HEK293T (cell line): ENCODE measurements around the gene EXD3.

Source experiments
- CTCF ChIA-PET: fragments of 350-600 bp; formaldehyde crosslinking; extraction: SDS; loops from one replicate; lab custom pipeline; 2021; ENCODE audit warnings: antibody characterized with exemption, inconsistent platforms; lab: Yijun Ruan, JAX
- POLR2A ChIA-PET: fragments of 350-600 bp; formaldehyde crosslinking; extraction: SDS; loops from one replicate; lab custom pipeline; 2020; ENCODE audit warnings: antibody characterized with exemption, inconsistent platforms; lab: Yijun Ruan, JAX
- DNase-seq: peaks from one replicate; pipeline ENCODE4 v3.0.0; 2012; ENCODE audit warnings: mixed read lengths; ENCODE audit errors: extremely low spot score
- ARNT ChIP-seq: fragments of 450-650 bp; IDR thresholded peaks from 2 replicates; pipeline ENCODE4 v1.6.1; 2017; ENCODE audit warnings: mild to moderate bottlenecking
- BHLHE40 ChIP-seq: fragments of 450-650 bp; IDR thresholded peaks from 2 replicates; pipeline ENCODE4 v1.6.1; 2016; ENCODE audit warnings: mild to moderate bottlenecking, moderate library complexity, borderline replicate concordance
- CTBP1 ChIP-seq: fragments of 450-650 bp; IDR thresholded peaks from 2 replicates; pipeline ENCODE4 v1.6.1; 2016; ENCODE audit warnings: borderline replicate concordance
- ELF4 ChIP-seq: fragments of 450-650 bp; IDR thresholded peaks from 2 replicates; pipeline ENCODE4 v1.6.1; 2017; ENCODE audit warnings: antibody characterized with exemption
- FOXA1 ChIP-seq: fragments of 450-650 bp; IDR thresholded peaks from 2 replicates; pipeline ENCODE4 v1.6.1; 2016; ENCODE audit warnings: mild to moderate bottlenecking
- FOXK2 ChIP-seq: fragments of 450-650 bp; IDR thresholded peaks from 2 replicates; pipeline ENCODE4 v1.6.1; 2016; ENCODE audit warnings: mild to moderate bottlenecking
- FOXM1 ChIP-seq: fragments of 450-650 bp; IDR thresholded peaks from 2 replicates; pipeline ENCODE4 v1.6.1; 2017; ENCODE audit warnings: mild to moderate bottlenecking, borderline replicate concordance
- HDGF ChIP-seq: fragments of 450-650 bp; IDR thresholded peaks from 2 replicates; pipeline ENCODE4 v1.6.1; 2017; ENCODE audit warnings: antibody characterized with exemption, borderline replicate concordance
- L3MBTL2 ChIP-seq: fragments of 450-650 bp; conservative IDR thresholded peaks from 2 replicates; pipeline ENCODE4 v1.6.1; 2016; ENCODE audit warnings: mild to moderate bottlenecking
- LEF1 ChIP-seq: fragments of 450-650 bp; IDR thresholded peaks from 2 replicates; pipeline ENCODE4 v1.6.1; 2017; ENCODE audit warnings: mild to moderate bottlenecking, borderline replicate concordance
- NFRKB ChIP-seq: fragments of 450-650 bp; IDR thresholded peaks from 2 replicates; pipeline ENCODE4 v1.6.1; 2016; ENCODE audit warnings: mild to moderate bottlenecking, moderate library complexity
- PKNOX1 ChIP-seq: fragments of 450-650 bp; IDR thresholded peaks from 2 replicates; pipeline ENCODE4 v1.6.1; 2016
- SP1 ChIP-seq: fragments of 450-650 bp; IDR thresholded peaks from 2 replicates; pipeline ENCODE4 v1.6.1; 2017
- SUZ12 ChIP-seq: fragments of 450-650 bp; IDR thresholded peaks from 2 replicates; pipeline ENCODE4 v1.6.1; 2016; ENCODE audit warnings: mild to moderate bottlenecking
- TARDBP ChIP-seq: fragments of 450-650 bp; IDR thresholded peaks from 2 replicates; pipeline ENCODE4 v1.6.1; 2016
- ZNF384 ChIP-seq: fragments of 450-650 bp; IDR thresholded peaks from 2 replicates; pipeline ENCODE4 v1.6.1; 2016

The EXD3 gene

GRCh38 chr9:137273095-137273490 lies 149.9 kb downstream of the EXD3 start:
- POLR2A ChIA-PET: interaction anchor here (0.9 kb wide), 1 partner anchor 36 kb away, joined by 3 read pairs; no protein-coding TSS in a partner anchor
- TF ChIP-seq BHLHE40: no peak
- TF ChIP-seq SP1: no peak
- TF ChIP-seq SUZ12: no peak
- TF ChIP-seq TARDBP: no peak
- TF ChIP-seq LEF1: no peak
- no peak for TF ChIP-seq HDGF
- TF ChIP-seq ARNT: no peak
- TF ChIP-seq PKNOX1: no peak
- no peak for TF ChIP-seq ELF4
- TF ChIP-seq L3MBTL2: no peak
- no peak for TF ChIP-seq FOXA1
- no peak for TF ChIP-seq NFRKB
- CTCF ChIA-PET: interaction anchor here (0.9 kb wide), 1 partner anchor 36 kb away, joined by 3 read pairs; no protein-coding TSS in a partner anchor
- no peak for DNase-seq

DNA sequence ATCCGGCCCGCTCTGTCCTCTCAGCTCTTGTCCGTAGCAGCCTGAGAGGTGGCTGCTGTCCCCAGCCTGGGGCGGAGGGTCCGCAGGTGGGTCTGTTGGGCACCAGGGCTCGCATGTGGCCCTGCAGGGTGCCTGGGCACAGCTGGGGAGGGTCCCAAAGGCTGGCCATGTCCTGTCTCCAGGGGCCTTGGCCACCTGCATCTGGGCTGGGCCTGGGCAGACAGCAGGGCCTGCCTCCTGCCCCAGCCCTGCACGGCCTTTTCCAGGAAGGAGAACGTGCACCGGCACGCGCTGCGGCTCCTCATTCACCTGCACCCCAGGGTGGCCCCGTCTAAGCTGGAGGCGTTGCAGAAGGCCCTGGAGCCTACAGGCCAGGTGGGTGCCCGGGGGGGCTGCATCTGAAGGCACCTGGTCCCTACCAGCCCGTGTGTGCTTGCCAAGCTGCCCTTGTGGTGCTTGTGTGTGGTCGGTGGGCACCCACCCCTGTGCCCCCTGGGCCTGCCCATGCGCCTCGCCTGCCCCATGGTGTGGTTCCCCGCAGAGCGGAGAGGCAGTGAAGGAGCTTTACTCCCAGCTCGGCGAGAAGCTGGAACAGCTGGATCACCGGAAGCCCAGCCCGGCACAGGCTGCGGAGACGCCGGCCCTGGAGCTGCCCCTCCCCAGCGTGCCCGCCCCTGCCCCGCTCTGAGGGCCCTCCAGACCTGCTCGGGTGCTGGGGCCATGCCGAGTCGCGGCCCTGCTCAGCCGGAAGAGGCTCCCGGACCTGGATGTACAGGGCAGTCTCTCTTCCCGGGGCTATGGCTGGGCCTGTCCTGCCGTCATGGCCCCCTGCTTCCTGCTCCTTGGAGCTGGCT lies 150.5 kb downstream of the EXD3 start:
- CTCF ChIA-PET: interaction anchor here (0.9 kb wide), 1 partner anchor 36 kb away, joined by 3 read pairs; no protein-coding TSS in a partner anchor
- no peak for DNase-seq
- TF ChIP-seq FOXM1 (no peak), PKNOX1 (no peak), FOXA1 (no peak), NFRKB (no peak), FOXK2 (no peak), SUZ12 (no peak), BHLHE40 (no peak), ARNT (no peak), ELF4 (no peak), ZNF384 (no peak), HDGF (no peak), L3MBTL2 (no peak)
- POLR2A ChIA-PET: interaction anchor here (0.9 kb wide), 1 partner anchor 36 kb away, joined by 3 read pairs; no protein-coding TSS in a partner anchor

DNA sequence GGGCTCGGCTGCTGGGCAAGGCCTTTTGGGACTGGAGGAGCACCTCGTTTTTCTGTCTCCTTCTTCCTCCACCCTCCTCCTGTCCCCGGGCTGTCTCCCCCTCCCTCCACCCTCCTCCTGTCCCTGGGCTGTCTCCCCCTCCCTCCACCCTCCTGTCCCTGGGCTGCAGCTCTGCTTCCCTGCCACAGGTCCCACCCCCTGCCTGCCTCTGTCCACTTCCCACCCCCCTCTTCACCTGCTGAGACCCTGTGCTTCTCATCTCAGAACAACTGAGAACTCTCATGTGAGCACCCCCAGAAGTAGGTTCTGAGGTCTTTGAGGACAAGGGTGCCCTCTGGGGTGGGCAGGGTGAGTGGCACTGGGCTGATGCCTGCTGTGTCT lies 151.3 kb downstream of the EXD3 start:
- no peak for TF ChIP-seq FOXK2
- no peak for TF ChIP-seq PKNOX1
- no peak for TF ChIP-seq TARDBP
- no peak for TF ChIP-seq LEF1
- no peak for TF ChIP-seq ARNT
- TF ChIP-seq HDGF: no peak
- no peak for TF ChIP-seq NFRKB
- TF ChIP-seq FOXM1: no peak
- no peak for TF ChIP-seq ELF4
- no peak for TF ChIP-seq ZNF384
- no peak for TF ChIP-seq SP1
- TF ChIP-seq L3MBTL2: no peak
- no peak for TF ChIP-seq CTBP1
- TF ChIP-seq BHLHE40: no peak
- TF ChIP-seq FOXA1: no peak
- no peak for TF ChIP-seq SUZ12
- POLR2A ChIA-PET: interaction anchor here (0.6 kb wide), 1 partner anchor 105 kb away, joined by 3 read pairs; no protein-coding TSS in a partner anchor
- no peak for DNase-seq
- CTCF ChIA-PET: interaction anchor here (0.6 kb wide), 1 partner anchor 18 kb away, joined by 3 read pairs; no protein-coding TSS in a partner anchor

DNA sequence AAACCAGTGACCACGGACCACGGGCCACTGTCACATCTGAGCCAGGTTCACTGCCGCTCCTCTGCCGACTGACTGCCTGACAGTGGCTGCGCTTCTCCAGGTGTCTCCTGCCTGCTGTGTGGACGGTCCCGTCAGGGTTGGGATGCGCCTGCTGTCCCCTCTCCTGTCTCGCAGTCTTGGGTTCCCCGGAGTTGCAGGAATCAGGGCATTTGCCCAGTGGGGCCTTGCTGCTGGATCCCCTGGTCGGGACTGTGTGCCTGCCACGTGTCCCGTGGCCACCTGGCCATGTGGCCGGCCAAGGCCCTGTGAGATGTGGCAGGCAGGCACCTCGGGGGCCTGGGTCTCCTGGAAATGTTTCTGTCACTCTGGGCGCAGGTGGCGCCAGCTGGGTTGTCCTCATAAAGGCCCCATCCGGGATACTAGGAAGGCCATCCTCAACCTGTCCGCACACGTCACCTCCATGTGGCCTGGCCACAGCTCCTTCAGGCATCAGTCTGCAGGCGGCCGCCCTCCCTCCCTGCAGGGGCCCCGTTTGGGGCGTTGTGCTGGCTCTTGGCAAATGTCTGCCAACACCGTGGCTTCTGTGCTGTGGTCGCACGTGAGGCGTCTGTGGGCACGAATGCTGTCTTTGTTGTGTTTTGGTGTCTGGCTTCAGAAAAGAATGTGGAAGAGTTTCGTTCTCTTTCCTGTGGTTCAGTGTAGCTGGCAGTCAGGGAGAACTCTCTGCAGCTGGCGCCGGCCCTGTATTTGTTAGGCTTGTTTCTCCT lies 151.8 kb downstream of the EXD3 start:
- POLR2A ChIA-PET: interaction anchor here (0.6 to 1.0 kb wide), 2 partner anchors 30 to 105 kb away, joined by 3 read pairs; no protein-coding TSS in a partner anchor
- no peak for DNase-seq
- TF ChIP-seq ELF4: no peak
- CTCF ChIA-PET: interaction anchor here (0.6 kb wide), 1 partner anchor 18 kb away, joined by 3 read pairs; no protein-coding TSS in a partner anchor

- no peak for DNase-seq
- TF ChIP-seq HDGF (no peak), PKNOX1 (no peak), ELF4 (no peak), CTBP1 (no peak), NFRKB (no peak), SP1 (no peak), FOXK2 (no peak), ZNF384 (no peak), FOXA1 (no peak), FOXM1 (no peak), BHLHE40 (no peak), SUZ12 (no peak), ARNT (no peak), L3MBTL2 (no peak), LEF1 (no peak)
- POLR2A ChIA-PET: interaction anchor here (1.3 to 1.5 kb wide), 2 partner anchors 14 to 29 kb away, joined by 3 to 6 read pairs; partner anchors contain the start of genes NELFB and TUBB4B
- CTCF ChIA-PET: interaction anchor here (0.5 to 0.6 kb wide), 2 partner anchors 11 to 208 kb away, joined by 4 read pairs; no protein-coding TSS in a partner anchor
Observed at GRCh38 chr9:137269231-137269772, 153.7 kb downstream of the EXD3 start.
